Measurements from ENCODE around the gene PRKCB.

DNA sequence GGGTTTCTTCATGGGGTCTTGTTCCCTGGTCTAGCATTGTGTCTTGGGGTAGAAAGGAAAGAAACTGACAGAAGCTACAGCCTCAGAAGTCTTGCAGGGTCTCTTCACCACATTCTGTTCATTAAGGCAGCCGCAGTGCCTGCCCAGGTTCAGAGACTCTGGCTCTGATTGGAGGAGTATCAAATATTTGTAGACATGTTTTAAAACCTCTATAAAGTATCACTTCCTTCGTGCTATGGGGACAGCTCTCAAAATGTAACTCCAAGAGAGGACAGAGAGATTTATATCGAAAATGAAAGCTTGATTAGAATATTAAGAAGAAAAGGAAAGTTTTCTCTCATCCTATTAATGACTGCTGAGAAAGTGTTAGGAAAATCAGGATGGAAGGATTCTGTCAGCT is 313.3 kb downstream of the PRKCB start:
- TF ChIP-seq REST (IDR thresholded peaks at IDR 0.05; ENCODE audit: insufficient read depth in 1 of 2, low read depth in 2 of 2, low read length in 2 of 2), result no peak
- no peak for TF ChIP-seq TAF1 (IDR thresholded peaks at IDR 0.05; ENCODE audit: borderline replicate concordance, insufficient read depth, low read length)
- no peak for TF ChIP-seq POLR2AphosphoS5 (IDR thresholded peaks at IDR 0.05; ENCODE audit: low read depth, low read length)
- TF ChIP-seq SIN3A (IDR thresholded peaks at IDR 0.05; ENCODE audit: borderline replicate concordance, insufficient read depth, low read length), result no peak
- no peak for TF ChIP-seq FOXP2 (optimal IDR thresholded peaks at IDR 0.05; ENCODE audit: borderline replicate concordance, extremely low read depth, extremely low read length, insufficient read depth)

Measured in PFSK-1 (cell line).